Left forelimb (tissue), 1 donor: ENCODE data around the gene NAE1.
"Not testable (repeated sequence)": the region's sequence is repeated elsewhere in the genome, so short reads cannot be mapped to it uniquely, and the experiment has no call there.

Experiments
- DNase-seq: peaks from one replicate; pipeline ENCODE4 v3.0.0-alpha.2; 2018; ENCODE audit warnings: low spot score

NAE1 gene

GRCh38 chr16:66802159-66802558 is 28.6 kb downstream of the NAE1 start:
- DNase-seq, result no peak

GRCh38 chr16:66801320-66802105 is 29.3 kb downstream of the NAE1 start, which contains the start of gene TERB1:
TERB1 (minus strand) TSS chr16:66801584; CDS start chr16:66796798, 4,786 bp downstream.
- DNase-seq, result no peak

- no peak for DNase-seq
These were observed 29.9 kb downstream of the NAE1 start for GRCh38 chr16:66800856-66801255.

- DNase-seq, result no peak
These were observed 32.6 kb downstream of the NAE1 start for GRCh38 chr16:66798161-66798560.

DNA sequence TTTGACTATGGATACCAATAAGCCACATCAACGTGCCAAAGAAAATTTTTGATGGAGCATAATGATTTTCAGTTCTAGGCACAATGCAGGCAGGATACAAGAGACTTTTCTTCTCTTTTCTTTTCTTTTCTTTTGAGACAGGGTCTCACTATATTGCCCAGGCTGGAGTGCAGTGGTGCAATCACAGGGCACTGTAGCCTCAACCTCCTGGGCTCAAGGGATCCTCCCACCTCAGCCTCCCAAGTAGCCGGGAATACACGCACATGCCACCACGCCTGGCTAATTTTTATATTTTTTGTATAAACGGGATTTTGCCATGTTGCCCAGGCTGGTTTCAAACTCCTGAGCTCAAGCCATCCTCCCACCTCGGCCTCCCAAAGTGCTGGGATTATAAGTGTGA is 36.8 kb downstream of the NAE1 start:
- not testable (repeated sequence) for DNase-seq

GRCh38 chr16:66790130-66790733 is 40.5 kb downstream of the NAE1 start:
- DNase-seq, result no peak

DNA sequence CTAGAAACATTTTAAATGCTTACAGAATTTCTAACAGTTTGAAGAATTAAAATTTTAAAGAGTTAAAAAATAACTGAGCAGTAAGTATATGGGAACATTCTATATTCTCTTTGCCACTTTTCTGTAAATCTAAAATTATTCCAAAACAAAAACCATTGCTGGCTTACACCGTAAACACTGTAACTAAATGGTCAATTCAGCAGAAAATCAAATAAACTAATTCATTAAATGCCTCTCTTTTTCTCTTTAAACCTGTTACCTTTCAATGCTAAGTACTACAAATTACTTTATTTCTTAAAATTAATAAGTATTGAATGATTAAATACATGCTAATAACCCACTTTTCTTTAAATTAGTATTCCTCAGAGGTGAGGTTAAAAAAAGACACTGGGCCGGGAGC is 43.3 kb downstream of the NAE1 start:
- DNase-seq, result no peak

DNA sequence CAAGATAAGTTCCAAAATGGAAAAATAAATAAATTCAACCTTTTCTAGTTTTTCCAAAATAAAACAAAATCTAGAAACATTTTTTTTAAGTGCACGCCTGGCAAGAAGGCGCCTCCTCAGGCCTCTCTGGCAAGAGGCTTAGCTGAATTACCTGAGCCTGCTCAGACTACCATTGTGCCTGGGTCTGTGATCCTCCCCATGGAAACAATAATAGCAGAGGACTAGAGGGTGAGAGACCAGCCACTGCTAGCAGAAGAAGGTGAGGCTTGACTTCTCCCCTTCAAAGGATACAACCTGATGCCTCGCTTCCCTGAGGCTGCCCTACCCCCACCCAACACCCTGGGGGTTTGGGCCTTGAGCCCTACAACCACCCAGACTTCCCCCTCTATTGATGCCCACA is 44.2 kb downstream of the NAE1 start:
- no peak for DNase-seq

DNA sequence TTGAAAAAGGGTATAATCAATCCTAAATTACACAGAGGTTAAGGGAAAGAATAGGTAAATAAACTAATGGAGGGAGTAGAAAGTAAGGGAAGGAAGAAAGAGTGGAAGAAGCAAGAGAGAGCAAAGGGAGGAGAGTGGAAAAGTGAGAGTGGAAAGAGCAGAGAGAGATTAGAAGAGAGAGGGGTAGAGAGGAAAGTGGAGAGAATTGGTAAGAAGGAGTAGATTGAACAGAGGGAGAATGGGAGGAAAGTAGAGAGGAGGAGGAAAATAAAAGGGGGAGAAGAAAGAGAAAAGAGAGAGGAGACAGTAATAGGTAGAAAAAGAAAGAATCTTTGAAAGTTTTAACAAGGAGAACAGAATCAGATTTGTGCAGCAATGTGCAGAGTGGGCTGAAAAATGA is 54.3 kb downstream of the NAE1 start:
- no peak for DNase-seq

DNA sequence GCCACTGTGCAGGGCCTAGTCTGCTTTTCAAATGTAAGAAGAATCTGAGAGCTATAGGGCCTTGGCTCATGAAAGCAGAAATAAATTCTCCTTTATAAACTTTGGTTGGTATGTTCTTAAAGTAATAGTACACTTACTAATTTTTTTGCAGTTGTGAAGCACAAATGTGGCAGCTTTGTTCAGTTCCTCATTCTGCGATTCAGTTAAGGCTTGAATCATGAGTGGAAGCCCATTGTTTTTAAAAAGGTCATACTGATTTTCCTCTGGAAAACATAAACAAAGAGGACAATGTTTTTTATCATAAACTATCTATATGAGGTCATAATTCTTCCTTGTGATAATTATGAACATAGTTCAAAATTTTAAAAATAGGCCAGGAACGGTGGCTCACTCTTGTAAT is 55.8 kb downstream of the NAE1 start:
- no peak for DNase-seq

GRCh38 chr16:66758086-66758485 is 72.7 kb downstream of the NAE1 start:
- DNase-seq, result no peak

GRCh38 chr16:66754819-66755218 is 76.0 kb downstream of the NAE1 start:
- no peak for DNase-seq

GRCh38 chr16:66754211-66754610 is 76.6 kb downstream of the NAE1 start:
- no peak for DNase-seq

GRCh38 chr16:66752958-66753357 is 77.8 kb downstream of the NAE1 start:
- DNase-seq, result no peak
